Measurements from ENCODE around the gene ABCF3. TPM values are rescaled to one million over a fixed set of nuclear protein-coding genes. Genes with fewer than 3 reads are reported as not detected.
A peak's percentile ranks its signal among the peaks of the same experiment; 100 is the strongest.

The ABCF3 gene
- total and polyA plus RNA-seq, 2 donors (not counting 3 experiments of a cell fraction or from before 2014, with no cell fraction given) = 68.8 to 73.4 TPM

DNA sequence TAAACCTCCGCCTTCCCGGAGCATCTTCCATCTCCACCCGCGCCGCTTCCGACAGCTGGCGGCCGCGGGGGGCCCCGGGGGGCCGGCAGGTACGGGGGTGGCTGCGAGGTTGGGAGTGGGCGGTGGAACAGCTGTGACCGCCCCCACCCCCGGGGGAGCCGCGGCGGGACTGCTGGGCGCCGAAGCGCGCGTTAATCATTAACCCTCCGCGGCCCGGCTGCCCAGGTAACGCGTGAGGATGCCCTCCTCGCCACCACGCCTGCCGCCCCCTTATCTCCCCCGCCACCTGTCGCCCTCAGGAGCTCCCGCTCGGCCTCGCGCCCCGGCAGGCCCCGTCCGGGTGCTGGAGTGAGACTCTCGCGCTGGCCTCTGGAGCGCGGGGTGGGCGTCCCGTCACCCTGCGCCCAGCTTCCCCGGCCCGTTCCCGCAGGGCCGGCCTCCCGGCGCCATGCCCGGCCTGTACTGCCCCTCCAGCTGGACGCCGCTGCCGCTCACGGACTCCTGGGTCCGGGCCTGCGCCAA lies 44.1 kb downstream of the ABCF3 start:
- H3K9ac ChIP-seq (replicated peaks; ENCODE audit: extremely low read depth, insufficient read depth, low read length) = no peak overlapping the region
- no peak for FAIRE-seq

DNA sequence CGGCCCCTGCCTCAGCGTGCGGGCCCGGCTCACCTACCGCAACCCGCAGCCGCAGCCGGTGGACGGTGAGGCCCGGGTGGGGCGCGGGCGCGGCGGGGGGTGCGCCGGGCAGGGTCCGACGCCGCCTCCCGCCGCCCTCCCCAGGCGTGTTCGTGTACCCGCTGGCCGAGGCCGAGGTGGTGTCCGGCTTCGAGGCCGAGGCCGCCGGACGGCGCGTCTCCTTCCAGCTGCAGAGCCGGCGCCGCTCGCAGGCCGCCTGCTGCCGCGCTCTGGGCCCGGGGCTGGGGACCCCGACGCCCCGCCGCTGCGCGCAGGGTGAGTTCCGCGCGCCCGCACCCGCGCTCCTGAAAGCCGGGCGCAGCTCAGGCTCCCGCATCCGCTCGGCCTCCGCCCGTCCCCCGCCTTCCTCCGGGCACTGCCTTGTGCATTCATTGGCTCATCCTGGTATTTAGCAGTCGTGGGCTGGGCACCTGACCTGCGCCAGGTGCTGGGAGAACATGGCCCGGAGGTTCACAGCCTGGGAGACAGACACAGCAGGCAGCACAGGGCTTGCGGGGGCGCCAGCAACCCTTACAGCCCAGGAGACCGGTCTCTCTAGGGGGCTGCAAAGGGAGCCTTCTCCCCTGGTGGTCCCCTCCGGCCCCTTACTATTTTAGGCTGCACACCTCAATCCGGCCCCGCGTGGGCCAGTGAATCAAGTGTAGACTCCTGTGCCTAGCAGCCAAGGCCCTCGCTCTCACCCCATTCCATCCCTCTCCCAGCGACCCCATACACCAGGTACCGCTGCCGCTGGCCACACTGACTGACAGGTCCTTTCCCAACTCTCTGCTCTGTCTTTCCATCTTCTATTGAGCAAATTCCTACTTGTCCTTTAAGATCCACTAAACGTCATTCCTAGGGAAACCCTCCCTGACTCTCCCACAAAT lies 44.9 kb downstream of the ABCF3 start:
- POLR2A ChIA-PET = interaction anchor here (0.6 kb wide), 1 partner anchor 26 kb away, joined by 4 read pairs; no protein-coding TSS in a partner anchor
- FAIRE-seq (no peak), DNase-seq (ENCODE audit: low read depth, low spot score) (no peak)
- Histone ChIP-seq H3K9ac (replicated peaks; ENCODE audit: extremely low read depth, insufficient read depth, low read length) (no peak overlapping the region), H3K9me3 (replicated peaks; ENCODE audit: control insufficient read depth, insufficient read depth, low read length) (no peaks in the 10 kb centered on the region), H3K27me3 (ENCODE audit: control insufficient read depth in 2 of 2, insufficient read depth in 2 of 2, low read length in 2 of 2) (peaks cover 38 to 55% of the 10 kb centered on the region in 2 experiments), H3K4me1 (ENCODE audit: control insufficient read depth, extremely low read depth, insufficient read depth, low read length) (peaks cover 4% of the 10 kb centered on the region), H3K9me1 (replicated peaks; ENCODE audit: control insufficient read depth, extremely low read depth, insufficient read depth, low read length) (no peaks in the 10 kb centered on the region), H3K27ac (ENCODE audit: insufficient read depth, low read depth, low read length) (no peak overlapping the region), H4K20me1 (replicated peaks; ENCODE audit: control insufficient read depth, extremely low read depth, insufficient read depth, low read length) (no peaks in the 10 kb centered on the region), H3K4me2 (ENCODE audit: insufficient read depth, low read length) (no peak overlapping the region), H2AFZ (ENCODE audit: low read depth, low read length) (no peak overlapping the region), H3K79me2 (ENCODE audit: control insufficient read depth, insufficient read depth, low read length) (no peaks in the 10 kb centered on the region), H3K36me3 (ENCODE audit: control insufficient read depth in 2 of 2, extremely low read depth in 1 of 2, insufficient read depth in 2 of 2, low read length in 2 of 2) (no peaks in the 10 kb centered on the region), H3K4me3 (replicated peaks in 1 of 3; ENCODE audit: insufficient read depth in 1 of 3, low read depth in 1 of 3, low read length in 3 of 3) (no peak overlapping the region)
- BruUV-seq (replicated peaks) = no TSS peak
- intact Hi-C loops (cut with micrococcal nuclease) (no loop called here), dilution Hi-C loops (cut with MboI; ENCODE audit: extremely low pct_ligation_motif_present, low sequenced_read_pairs) (no loop called here)
- CTCF ChIA-PET = interaction anchor here (1.0 to 1.4 kb wide), 2 partner anchors 19 to 54 kb away, joined by 3 read pairs; partner anchors contain the start of gene EEF1AKMT4
- TF ChIP-seq GATA2 (IDR thresholded peaks at IDR 0.05; ENCODE audit: insufficient read depth, insufficient read length, low read depth, low read length) = no peak
- peak; percentile 87 for TF ChIP-seq EZH2 (IDR thresholded peaks at IDR 0.05; ENCODE audit: borderline replicate concordance, low read depth, low read length, severe bottlenecking)

More for the DNA sequence above, 44.1 kb downstream of the ABCF3 start:
- BruUV-seq (replicated peaks) = no TSS peak
- ChIA-PET POLR2A (no interaction called here), CTCF (interaction anchor here (1.0 to 1.4 kb wide), 3 partner anchors 20 to 59 kb away, joined by 3 read pairs; partner anchors contain the start of gene EEF1AKMT4)
- Histone ChIP-seq H3K4me3 (replicated peaks in 1 of 3; ENCODE audit: insufficient read depth in 1 of 3, low read depth in 1 of 3, low read length in 3 of 3) (no peak overlapping the region), H3K79me2 (ENCODE audit: control insufficient read depth, insufficient read depth, low read length) (no peaks in the 10 kb centered on the region), H3K9me1 (replicated peaks; ENCODE audit: control insufficient read depth, extremely low read depth, insufficient read depth, low read length) (no peaks in the 10 kb centered on the region), H3K4me1 (ENCODE audit: control insufficient read depth, extremely low read depth, insufficient read depth, low read length) (peaks cover 4% of the 10 kb centered on the region), H3K36me3 (ENCODE audit: control insufficient read depth in 2 of 2, extremely low read depth in 1 of 2, insufficient read depth in 2 of 2, low read length in 2 of 2) (no peaks in the 10 kb centered on the region), H3K27me3 (ENCODE audit: control insufficient read depth in 2 of 2, insufficient read depth in 2 of 2, low read length in 2 of 2) (peaks cover 38 to 55% of the 10 kb centered on the region in 2 experiments), H2AFZ (ENCODE audit: low read depth, low read length) (no peak overlapping the region), H4K20me1 (replicated peaks; ENCODE audit: control insufficient read depth, extremely low read depth, insufficient read depth, low read length) (no peaks in the 10 kb centered on the region), H3K9me3 (replicated peaks; ENCODE audit: control insufficient read depth, insufficient read depth, low read length) (no peaks in the 10 kb centered on the region), H3K4me2 (ENCODE audit: insufficient read depth, low read length) (no peak overlapping the region), H3K27ac (ENCODE audit: insufficient read depth, low read depth, low read length) (no peak overlapping the region)
- TF ChIP-seq, protein P1, sequence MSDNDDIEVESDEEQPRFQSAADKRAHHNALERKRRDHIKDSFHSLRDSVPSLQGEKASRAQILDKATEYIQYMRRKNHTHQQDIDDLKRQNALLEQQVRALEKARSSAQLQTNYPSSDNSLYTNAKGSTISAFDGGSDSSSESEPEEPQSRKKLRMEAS (IDR thresholded peaks at IDR 0.05; ENCODE audit: insufficient read depth, insufficient read length) = no peak
- peak; percentile 92 for TF ChIP-seq EZH2 (IDR thresholded peaks at IDR 0.05; ENCODE audit: borderline replicate concordance, low read depth, low read length, severe bottlenecking)
- intact Hi-C loops (cut with micrococcal nuclease) = no loop called here
- DNase-seq (ENCODE audit: low read depth, low spot score) = no peak
- dilution Hi-C loops (cut with MboI; ENCODE audit: extremely low pct_ligation_motif_present, low sequenced_read_pairs) = no loop called here
